Upper lobe of left lung (tissue), 6 donors: Measurements from ENCODE around the gene GPER1. TPM values are rescaled to one million over a fixed set of nuclear protein-coding genes. Genes with fewer than 3 reads are reported as not detected.
"Not testable (repeated sequence)": the region's sequence is repeated elsewhere in the genome, so short reads cannot be mapped to it uniquely, and the experiment has no call there.

Experiments used
- ATAC-seq, 2 donors: fragments of 200-7000 bp; cut with Tn5 transposase; one replicate each; pipeline ENCODE4 v1.9.1; 2022; ENCODE audit warnings: mild to moderate bottlenecking in 2 of 2, moderate library complexity in 2 of 2; ENCODE audit not compliant: low FRiP score in 2 of 2
- DNase-seq, 2 donors: peaks; one replicate each; pipeline ENCODE4 v3.0.0-alpha.2; 2019 to 2020
- H3K27ac ChIP-seq, 4 donors: fragments of 200-600 bp; sonication (generic); one replicate each; pipeline ENCODE4 v1.5.1; 2016 to 2019
- H3K27me3 ChIP-seq, 4 donors: fragments of 200-600 bp; sonication (generic); one replicate each; pipeline ENCODE4 v1.5.1; 2017 to 2019
- H3K36me3 ChIP-seq, 4 donors: fragments of 200-600 bp; sonication (generic); one replicate each; pipeline ENCODE4 v1.5.1; 2016 to 2019
- H3K4me1 ChIP-seq, 4 donors: fragments of 200-600 bp; sonication (generic); one replicate each; pipeline ENCODE4 v1.5.1; 2018 to 2019
- H3K4me3 ChIP-seq, 4 donors: fragments of 200-600 bp; sonication (generic); one replicate each; pipeline ENCODE4 v1.5.1; 2017 to 2019; ENCODE audit warnings: mild to moderate bottlenecking in 2 of 4, moderate library complexity in 1 of 4
- H3K9me3 ChIP-seq, 4 donors: fragments of 200-600 bp; sonication (generic); one replicate each; pipeline ENCODE4 v1.5.1; 2018 to 2019
- EP300 ChIP-seq, 4 donors: sonication (generic); formaldehyde crosslinking; IDR thresholded peaks; one replicate each; pipeline ENCODE4 v1.5.1; 2017; ENCODE audit warnings: antibody characterized with exemption in 4 of 4, control low read depth in 2 of 4
- POLR2A ChIP-seq, 4 donors: fragments of 450-650 bp; IDR thresholded peaks; one replicate each; pipeline ENCODE4 v1.5.1; 2016 to 2017; ENCODE audit warnings: antibody characterized with exemption in 4 of 4, mild to moderate bottlenecking in 2 of 4
- POLR2AphosphoS5 ChIP-seq, 2 donors: sonication (generic); formaldehyde crosslinking; IDR thresholded peaks; one replicate each; pipeline ENCODE4 v1.5.1; 2017; ENCODE audit warnings: antibody characterized with exemption in 2 of 2
- WGBS, 2 donors: methylation state at CpG; one replicate each; pipeline ENCODE4 v1.1.5; 2017 to 2018; 5-methylcytosine and 5-hydroxymethylcytosine counted together
- total RNA-seq, 6 donors: library from RNA; depleted of rRNA in 4 of 6; stranded (reverse); fragments of >200 nt in 4 of 6; gene quantifications; one replicate each; pipeline versions ENCODE4 v1.1.0 to v1.2.1, GENCODE V29; 2016 to 2021
- TF ChIP-seq, protein P1 (sequence below), 6 experiments: fragments of 450-650 bp in 4 of 6; fragments of 200-600 bp in 2 of 6; sonication (generic) in 2 of 6; IDR thresholded peaks; one replicate each; pipeline ENCODE4 v1.5.1; 2016 to 2019; ENCODE audit warnings: antibody characterized with exemption in 6 of 6
- donor health status: DM: no; HTN: no; CAD: no; lungs with moderate emphysema.
- donor health status: DM: no; HTN: yes; CAD: no; lungs with severe emphysema.

GPER1 gene
- total RNA-seq, 6 donors from 2014 or later = 6.5 to 24.7 (median 8.5) TPM

DNA sequence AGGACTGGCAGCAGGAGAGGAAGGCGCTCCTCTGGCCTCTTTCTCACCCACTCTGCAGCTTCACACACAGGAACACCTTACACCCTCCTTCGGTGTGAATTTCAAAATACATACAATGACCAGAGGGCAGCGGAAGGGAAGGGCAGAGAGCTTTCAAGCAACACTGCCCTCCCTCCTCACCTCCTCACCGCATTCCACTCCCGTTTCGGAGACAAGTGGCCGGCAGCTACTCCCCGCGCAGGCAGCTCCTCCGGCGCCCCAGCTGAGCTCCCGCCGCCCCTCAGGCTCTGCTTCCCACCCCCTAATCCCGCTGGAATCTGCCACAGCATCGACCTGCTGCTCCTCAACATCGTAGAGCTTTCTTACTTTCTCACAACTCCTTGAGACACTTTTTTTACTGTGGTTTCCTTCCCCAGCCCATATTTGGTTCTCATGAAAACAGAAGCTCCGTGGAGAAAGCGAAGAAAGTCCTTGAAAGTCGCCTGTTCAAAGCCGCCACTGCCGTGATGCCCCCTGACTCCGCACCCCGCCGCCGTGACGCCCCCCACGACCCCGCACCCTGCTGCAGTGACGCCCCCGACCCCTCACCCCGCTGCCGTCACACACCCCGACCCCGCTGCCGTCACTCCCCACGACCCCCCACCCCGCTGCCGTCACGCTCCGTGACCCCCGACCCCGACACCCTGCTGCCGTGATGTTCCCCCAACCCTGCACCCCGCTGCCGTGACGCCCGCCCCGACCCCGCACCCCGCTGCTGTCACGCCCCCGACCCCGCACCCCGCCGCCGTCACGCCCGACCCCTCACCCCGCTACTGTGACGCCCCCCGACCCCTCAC lies 14.6 kb upstream of the GPER1 start:
- H3K4me3 ChIP-seq = no peak overlapping the region
- no peaks in the 10 kb centered on the region for H3K27me3 ChIP-seq
- no peaks in the 10 kb centered on the region for H3K9me3 ChIP-seq
- ATAC-seq (no peak), DNase-seq (peak in 1 of 2 donors; percentile 58)
- no peak for TF ChIP-seq POLR2AphosphoS5 (IDR thresholded peaks at IDR 0.05)
- TF ChIP-seq POLR2A (IDR thresholded peaks at IDR 0.05) = no peak
- TF ChIP-seq, protein P1, sequence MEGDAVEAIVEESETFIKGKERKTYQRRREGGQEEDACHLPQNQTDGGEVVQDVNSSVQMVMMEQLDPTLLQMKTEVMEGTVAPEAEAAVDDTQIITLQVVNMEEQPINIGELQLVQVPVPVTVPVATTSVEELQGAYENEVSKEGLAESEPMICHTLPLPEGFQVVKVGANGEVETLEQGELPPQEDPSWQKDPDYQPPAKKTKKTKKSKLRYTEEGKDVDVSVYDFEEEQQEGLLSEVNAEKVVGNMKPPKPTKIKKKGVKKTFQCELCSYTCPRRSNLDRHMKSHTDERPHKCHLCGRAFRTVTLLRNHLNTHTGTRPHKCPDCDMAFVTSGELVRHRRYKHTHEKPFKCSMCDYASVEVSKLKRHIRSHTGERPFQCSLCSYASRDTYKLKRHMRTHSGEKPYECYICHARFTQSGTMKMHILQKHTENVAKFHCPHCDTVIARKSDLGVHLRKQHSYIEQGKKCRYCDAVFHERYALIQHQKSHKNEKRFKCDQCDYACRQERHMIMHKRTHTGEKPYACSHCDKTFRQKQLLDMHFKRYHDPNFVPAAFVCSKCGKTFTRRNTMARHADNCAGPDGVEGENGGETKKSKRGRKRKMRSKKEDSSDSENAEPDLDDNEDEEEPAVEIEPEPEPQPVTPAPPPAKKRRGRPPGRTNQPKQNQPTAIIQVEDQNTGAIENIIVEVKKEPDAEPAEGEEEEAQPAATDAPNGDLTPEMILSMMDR (IDR thresholded peaks at IDR 0.05) = no peak
- no peak for TF ChIP-seq EP300 (IDR thresholded peaks at IDR 0.05)
- no peak overlapping the region for H3K27ac ChIP-seq
- 45 to 46% methylated on average over 27 to 36 of the region's 61 CpGs for WGBS, 2 donors
- H3K36me3 ChIP-seq = no peaks in the 10 kb centered on the region
- peaks cover 13 to 23% (median 17%) of the 10 kb centered on the region in 4 donors for H3K4me1 ChIP-seq

DNA sequence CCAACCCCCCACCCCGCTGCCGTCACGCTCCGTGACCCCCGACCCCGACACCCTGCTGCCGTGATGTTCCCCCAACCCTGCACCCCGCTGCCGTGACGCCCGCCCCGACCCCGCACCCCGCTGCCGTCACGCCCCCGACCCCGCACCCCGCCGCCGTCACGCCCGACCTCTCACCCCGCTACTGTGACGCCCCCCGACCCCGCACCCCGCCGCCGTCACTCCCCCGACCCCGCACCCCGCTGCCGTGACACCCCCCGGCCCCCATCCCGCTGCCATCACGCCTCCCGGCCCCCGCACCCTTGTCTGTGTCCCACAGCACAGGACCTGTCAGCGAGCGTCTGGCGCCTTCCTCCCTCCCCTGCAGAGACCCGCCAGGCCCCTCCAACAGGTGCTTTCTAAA lies 13.9 kb upstream of the GPER1 start:
- ATAC-seq, H3K4me3 ChIP-seq, H3K9me3 ChIP-seq, H3K27me3 ChIP-seq, H3K36me3 ChIP-seq, H3K27ac ChIP-seq: not testable (repeated sequence)
- 100% methylated on average over 1 of the region's 43 CpGs for WGBS, 2 donors
- DNase-seq = peak in 1 of 2 donors; percentile 73
- H3K4me1 ChIP-seq = peaks cover 18 to 29% (median 21%) of the 10 kb centered on the region in 4 donors

DNA sequence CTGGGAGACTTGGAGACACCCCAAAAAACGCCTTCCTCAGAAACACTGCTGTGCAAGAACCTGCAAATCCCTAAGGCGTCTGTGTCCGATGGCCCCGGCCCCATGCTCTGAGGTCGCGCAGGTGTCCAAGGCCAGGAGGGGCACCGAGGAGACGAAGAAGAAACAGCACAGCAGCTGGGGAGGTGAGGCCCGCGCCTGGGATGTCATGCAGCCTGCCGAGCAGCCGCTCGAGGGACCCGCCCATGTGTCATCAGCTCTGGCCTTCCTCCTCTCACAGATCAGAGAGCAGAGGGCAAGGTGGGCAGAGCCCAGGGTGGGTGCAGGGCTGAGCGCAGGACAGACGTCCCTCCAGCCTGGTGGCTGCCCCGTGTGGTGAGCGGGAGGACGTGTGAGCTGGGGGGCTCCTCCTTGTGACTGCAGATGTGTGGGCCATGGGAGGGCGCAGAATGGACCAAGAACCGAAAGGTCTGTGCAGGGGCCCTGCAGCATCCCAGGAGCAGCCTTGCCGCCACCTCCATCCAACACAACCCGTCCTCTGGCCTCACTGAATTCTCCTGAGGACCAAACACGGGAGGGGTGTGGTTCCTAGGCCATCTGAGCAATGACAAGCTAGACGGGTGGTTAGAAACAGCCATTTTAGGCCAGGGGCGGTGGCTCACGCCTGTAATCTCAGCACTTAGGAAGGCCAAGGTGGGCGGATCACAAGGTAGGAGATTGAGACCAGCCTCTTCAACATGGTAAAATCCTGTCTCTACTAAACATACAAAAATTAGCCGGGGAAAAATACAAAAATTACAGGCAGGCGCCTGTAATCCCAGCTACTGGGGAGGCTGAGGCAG lies 13.1 kb upstream of the GPER1 start:
- no peaks in the 10 kb centered on the region for H3K9me3 ChIP-seq
- H3K36me3 ChIP-seq = no peaks in the 10 kb centered on the region
- 91 to 94% methylated on average over 20 to 30 of the region's 30 CpGs for WGBS, 2 donors
- H3K27ac ChIP-seq = no peak overlapping the region
- no peak for ATAC-seq
- H3K4me1 ChIP-seq = peaks cover 21 to 30% (median 21%) of the 10 kb centered on the region in 4 donors
- TF ChIP-seq POLR2AphosphoS5 (IDR thresholded peaks at IDR 0.05) = no peak
- TF ChIP-seq POLR2A (IDR thresholded peaks at IDR 0.05) = no peak
- TF ChIP-seq, protein P1 (IDR thresholded peaks at IDR 0.05) = no peak
- TF ChIP-seq EP300 (IDR thresholded peaks at IDR 0.05) = no peak
- H3K4me3 ChIP-seq = no peak overlapping the region
- DNase-seq = peak in 1 of 2 donors; percentile 74
- no peaks in the 10 kb centered on the region for H3K27me3 ChIP-seq

DNA sequence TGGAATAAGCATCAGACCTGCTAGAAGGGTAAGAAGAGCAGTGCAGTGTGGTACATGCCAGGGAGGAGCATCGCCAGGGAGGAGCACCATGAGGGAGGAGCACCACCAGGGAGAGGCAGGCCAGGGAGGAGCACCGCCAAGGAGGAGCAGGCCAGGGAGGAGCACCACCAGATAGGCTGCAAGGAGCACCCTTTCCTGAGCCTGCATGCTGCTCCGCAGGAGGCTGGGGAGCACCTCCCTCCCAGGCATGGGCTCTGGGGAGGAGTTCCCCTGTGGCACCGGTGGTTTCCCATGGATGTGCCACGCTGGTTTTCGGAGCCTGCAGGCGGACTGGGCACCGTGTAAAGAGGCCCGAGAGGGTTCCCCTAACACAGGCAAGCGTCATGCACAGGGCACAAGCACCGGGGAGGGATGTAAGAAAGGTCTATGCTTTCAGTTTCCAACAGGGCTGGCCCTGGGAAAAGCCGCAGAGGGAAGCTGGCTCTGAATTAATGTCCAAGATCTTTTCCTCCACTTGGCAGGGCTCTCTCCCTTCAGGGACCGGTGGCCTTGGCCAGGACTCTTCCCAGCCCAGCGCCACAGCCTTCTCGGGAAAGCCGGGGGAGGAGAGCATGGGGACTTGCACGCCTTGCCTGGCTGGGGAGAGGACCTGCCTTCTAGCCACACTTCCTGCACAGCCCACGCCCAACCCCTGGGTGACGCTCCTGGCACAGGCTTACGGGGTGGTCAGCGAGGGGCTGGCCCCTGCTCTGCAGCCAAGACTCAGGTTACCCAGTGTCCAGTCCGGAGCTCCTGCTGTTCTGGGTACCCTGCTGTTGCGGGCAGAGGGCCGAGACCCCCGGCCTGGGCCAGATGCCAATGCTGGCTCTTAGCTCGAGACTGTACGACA lies 11.5 kb upstream of the GPER1 start:
- H3K4me1 ChIP-seq = peaks cover 28 to 39% (median 30%) of the 10 kb centered on the region in 4 donors
- H3K27me3 ChIP-seq = no peaks in the 10 kb centered on the region
- no peaks in the 10 kb centered on the region for H3K36me3 ChIP-seq
- no peaks in the 10 kb centered on the region for H3K9me3 ChIP-seq
- H3K4me3 ChIP-seq = no peak overlapping the region
- ATAC-seq (peak in 1 of 2 donors; percentile 42), DNase-seq (peak in 1 of 2 donors; percentile 74)
- TF ChIP-seq, protein P1 (IDR thresholded peaks at IDR 0.05) = no peak
- H3K27ac ChIP-seq = peak overlapping the region; percentile 72 to 86 (median 82)
- WGBS, 2 donors = 74 to 92% methylated on average over 2 to 27 of the region's 27 CpGs
